ENCODE results near the gene PAFAH2. TPM values are rescaled to one million over a fixed set of nuclear protein-coding genes. Genes with fewer than 3 reads are reported as not detected.

The PAFAH2 gene
- total and polyA plus RNA-seq, 2 of the 13 experiments (the other 11 are each of a cell fraction or from before 2014, with no cell fraction given) = 6.9 to 9.4 TPM

GRCh38 chr1:26029054-26029863 lies 31.4 kb upstream of the PAFAH2 start (continued):
- TF ChIP-seq, protein P1, sequence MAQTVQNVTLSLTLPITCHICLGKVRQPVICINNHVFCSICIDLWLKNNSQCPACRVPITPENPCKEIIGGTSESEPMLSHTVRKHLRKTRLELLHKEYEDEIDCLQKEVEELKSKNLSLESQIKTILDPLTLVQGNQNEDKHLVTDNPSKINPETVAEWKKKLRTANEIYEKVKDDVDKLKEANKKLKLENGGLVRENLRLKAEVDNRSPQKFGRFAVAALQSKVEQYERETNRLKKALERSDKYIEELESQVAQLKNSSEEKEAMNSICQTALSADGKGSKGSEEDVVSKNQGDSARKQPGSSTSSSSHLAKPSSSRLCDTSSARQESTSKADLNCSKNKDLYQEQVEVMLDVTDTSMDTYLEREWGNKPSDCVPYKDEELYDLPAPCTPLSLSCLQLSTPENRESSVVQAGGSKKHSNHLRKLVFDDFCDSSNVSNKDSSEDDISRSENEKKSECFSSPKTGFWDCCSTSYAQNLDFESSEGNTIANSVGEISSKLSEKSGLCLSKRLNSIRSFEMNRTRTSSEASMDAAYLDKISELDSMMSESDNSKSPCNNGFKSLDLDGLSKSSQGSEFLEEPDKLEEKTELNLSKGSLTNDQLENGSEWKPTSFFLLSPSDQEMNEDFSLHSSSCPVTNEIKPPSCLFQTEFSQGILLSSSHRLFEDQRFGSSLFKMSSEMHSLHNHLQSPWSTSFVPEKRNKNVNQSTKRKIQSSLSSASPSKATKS (CRISPR knock-in tag; IDR thresholded peaks at IDR 0.05) = no peak
- TF ChIP-seq, protein P2, sequence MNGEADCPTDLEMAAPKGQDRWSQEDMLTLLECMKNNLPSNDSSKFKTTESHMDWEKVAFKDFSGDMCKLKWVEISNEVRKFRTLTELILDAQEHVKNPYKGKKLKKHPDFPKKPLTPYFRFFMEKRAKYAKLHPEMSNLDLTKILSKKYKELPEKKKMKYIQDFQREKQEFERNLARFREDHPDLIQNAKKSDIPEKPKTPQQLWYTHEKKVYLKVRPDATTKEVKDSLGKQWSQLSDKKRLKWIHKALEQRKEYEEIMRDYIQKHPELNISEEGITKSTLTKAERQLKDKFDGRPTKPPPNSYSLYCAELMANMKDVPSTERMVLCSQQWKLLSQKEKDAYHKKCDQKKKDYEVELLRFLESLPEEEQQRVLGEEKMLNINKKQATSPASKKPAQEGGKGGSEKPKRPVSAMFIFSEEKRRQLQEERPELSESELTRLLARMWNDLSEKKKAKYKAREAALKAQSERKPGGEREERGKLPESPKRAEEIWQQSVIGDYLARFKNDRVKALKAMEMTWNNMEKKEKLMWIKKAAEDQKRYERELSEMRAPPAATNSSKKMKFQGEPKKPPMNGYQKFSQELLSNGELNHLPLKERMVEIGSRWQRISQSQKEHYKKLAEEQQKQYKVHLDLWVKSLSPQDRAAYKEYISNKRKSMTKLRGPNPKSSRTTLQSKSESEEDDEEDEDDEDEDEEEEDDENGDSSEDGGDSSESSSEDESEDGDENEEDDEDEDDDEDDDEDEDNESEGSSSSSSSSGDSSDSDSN (CRISPR knock-in tag; IDR thresholded peaks at IDR 0.05) = no peak

DNA sequence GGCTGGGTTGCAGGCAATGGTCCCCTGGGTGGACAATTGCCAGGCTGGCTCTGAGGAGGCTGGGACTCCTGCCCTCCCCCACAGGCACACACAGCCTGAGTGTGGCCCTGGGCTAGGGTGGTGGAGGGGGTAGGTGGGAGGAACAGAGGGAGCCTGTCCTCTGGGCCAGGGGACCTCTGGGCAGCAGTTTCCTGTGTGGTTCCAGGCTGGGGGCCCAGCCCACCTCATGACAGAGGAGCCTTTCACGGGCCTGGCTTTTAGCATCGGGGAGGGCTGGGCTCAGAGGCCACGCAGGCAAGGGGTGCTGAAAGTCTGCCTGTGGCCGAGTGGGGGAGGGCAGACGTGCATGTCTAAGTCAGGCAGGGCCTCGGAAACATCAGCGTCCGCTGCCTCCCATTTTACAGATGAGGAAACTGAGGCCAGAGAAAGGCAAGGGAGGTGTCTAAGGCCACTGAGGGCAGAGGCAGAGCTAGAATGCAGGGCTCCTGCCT lies 30.7 kb upstream of the PAFAH2 start:
- ChIA-PET POLR2A (no interaction called here), CTCF (ENCODE audit: low intra/inter-chr PET ratio, low total read pairs) (no interaction called here)
- Histone ChIP-seq H3K4me3 (replicated peaks in 1 of 3; ENCODE audit: insufficient read depth in 1 of 3, low read depth in 2 of 3, low read length in 3 of 3) (peak overlapping the region in 1 of 3 experiments; percentile 48; a peak in 2 of 6 replicates), H3K9me3 (ENCODE audit: low read length) (no peaks in the 10 kb centered on the region), H3K4me2 (ENCODE audit: low read depth, low read length) (peak overlapping the region; percentile 73), H3K36me3 (replicated peaks in 1 of 2; ENCODE audit: control insufficient read depth in 1 of 2, insufficient read depth in 2 of 2, low read length in 2 of 2) (no peaks in the 10 kb centered on the region), H3K9ac (ENCODE audit: insufficient read depth, low read depth, low read length) (0 out of 2 replicates have a peak overlapping the region, but pooled peaks have one; percentile 43), H2AFZ (ENCODE audit: low read length) (no peak overlapping the region), H3K79me2 (ENCODE audit: insufficient read depth, low read length) (no peaks in the 10 kb centered on the region), H3K27me3 (ENCODE audit: control insufficient read depth in 1 of 2, insufficient read depth in 2 of 2, low read length in 2 of 2) (peaks cover 0 to 17% of the 10 kb centered on the region in 2 experiments; a peak in 4 of 5 replicates), H3K4me1 (ENCODE audit: insufficient read depth, low read length) (peaks cover 62% of the 10 kb centered on the region), H3K27ac (ENCODE audit: extremely low read length, insufficient read depth, low read length) (no peak overlapping the region), H4K20me1 (ENCODE audit: insufficient read depth, low read length) (no peaks in the 10 kb centered on the region)
- WGBS (ENCODE audit: low lambda C conversion rate) = 17% methylated on average over 4 of the region's 8 CpGs
- intact Hi-C loops (cut with micrococcal nuclease; ENCODE audit: unreplicated experiment) (no loop called here), in situ Hi-C loops (cut with HindIII; ENCODE audit: extremely low pct_ligation_motif_present, low pct_unique_long_range_greater_than_20kb) (no loop called here)
- ATAC-seq (peak; percentile 68), FAIRE-seq (no peak), DNase-seq (ENCODE audit: low spot score) (peak; percentile 65)
- no TSS peak for BruUV-seq (replicated peaks)
- 0 out of 2 replicates have a peak, but pooled peaks have one; percentile 58 for TF ChIP-seq ZSCAN25 (CRISPR knock-in tag; IDR thresholded peaks at IDR 0.05)
- peak; percentile 64 for TF ChIP-seq GATAD2A (CRISPR knock-in tag; IDR thresholded peaks at IDR 0.05)
- TF ChIP-seq SNAPC2 (CRISPR knock-in tag; IDR thresholded peaks at IDR 0.05) = no peak
- TF ChIP-seq ZNF160 (CRISPR knock-in tag; IDR thresholded peaks at IDR 0.05) = no peak
- no peak for TF ChIP-seq ZBTB10 (CRISPR knock-in tag; IDR thresholded peaks at IDR 0.05; ENCODE audit: borderline replicate concordance)
- TF ChIP-seq NFYB (CRISPR knock-in tag; IDR thresholded peaks at IDR 0.05) = no peak
- TF ChIP-seq, protein P3, sequence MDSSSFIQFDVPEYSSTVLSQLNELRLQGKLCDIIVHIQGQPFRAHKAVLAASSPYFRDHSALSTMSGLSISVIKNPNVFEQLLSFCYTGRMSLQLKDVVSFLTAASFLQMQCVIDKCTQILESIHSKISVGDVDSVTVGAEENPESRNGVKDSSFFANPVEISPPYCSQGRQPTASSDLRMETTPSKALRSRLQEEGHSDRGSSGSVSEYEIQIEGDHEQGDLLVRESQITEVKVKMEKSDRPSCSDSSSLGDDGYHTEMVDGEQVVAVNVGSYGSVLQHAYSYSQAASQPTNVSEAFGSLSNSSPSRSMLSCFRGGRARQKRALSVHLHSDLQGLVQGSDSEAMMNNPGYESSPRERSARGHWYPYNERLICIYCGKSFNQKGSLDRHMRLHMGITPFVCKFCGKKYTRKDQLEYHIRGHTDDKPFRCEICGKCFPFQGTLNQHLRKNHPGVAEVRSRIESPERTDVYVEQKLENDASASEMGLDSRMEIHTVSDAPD (CRISPR knock-in tag; IDR thresholded peaks at IDR 0.05) = no peak
- no peak for TF ChIP-seq ZNF766 (CRISPR knock-in tag; IDR thresholded peaks at IDR 0.05; ENCODE audit: borderline replicate concordance)
- no peak for TF ChIP-seq ERF (CRISPR knock-in tag; IDR thresholded peaks at IDR 0.05)
- TF ChIP-seq ZNF367 (CRISPR knock-in tag; IDR thresholded peaks at IDR 0.05; ENCODE audit: borderline replicate concordance) = no peak
- no peak for TF ChIP-seq RBM39 (IDR thresholded peaks at IDR 0.05; ENCODE audit: low read depth, low read length, poor library complexity, severe bottlenecking)
